BJ (cell line): Measurements from ENCODE around the gene RNMT. TPM values are rescaled to one million over a fixed set of nuclear protein-coding genes. Genes with fewer than 3 reads are reported as not detected.
"Not testable (repeated sequence)": the region's sequence is repeated elsewhere in the genome, so short reads cannot be mapped to it uniquely, and the experiment has no call there.

Experiments used
- CTCF ChIA-PET: fragments of 350-600 bp; formaldehyde crosslinking; extraction: SDS; loops from one replicate; lab custom pipeline; 2021; ENCODE audit warnings: antibody characterized with exemption, inconsistent platforms; lab: Yijun Ruan, JAX
- POLR2A ChIA-PET: fragments of 300-600 bp; sonication (Branson Sonifier 250); formaldehyde crosslinking; extraction: SDS; loops from one replicate; lab custom pipeline; 2021; ENCODE audit warnings: antibody characterized with exemption; lab: Charles Lee
- DNase-seq: peaks from one replicate; pipeline ENCODE4 v3.0.0-alpha.2; 2011; ENCODE audit warnings: low read depth
- H3K27me3 ChIP-seq: 2 replicates; pipeline ENCODE4 v1.6.0; 2011; ENCODE audit warnings: low read length; ENCODE audit not compliant: control insufficient read depth, insufficient read depth
- H3K36me3 ChIP-seq: 2 replicates; pipeline ENCODE4 v1.5.1; 2011; ENCODE audit warnings: low read length; ENCODE audit not compliant: control insufficient read depth, insufficient read depth
- H3K4me3 ChIP-seq: 2 replicates; pipeline ENCODE4 v1.5.1; 2011; ENCODE audit warnings: low read depth, mild to moderate bottlenecking, control low read depth, low read length
- polyA minus RNA-seq: library from RNA; depleted of rRNA, polyadenylated mRNA; stranded (reverse); fragments of >200 nt; gene quantifications from 2 replicates; pipeline ENCODE4 v1.2.3, GENCODE V29; 2011; rRNA and poly(A)+ RNA removed
- polyA plus RNA-seq: library from polyadenylated mRNA; depleted of rRNA; stranded (reverse); fragments of >200 nt; gene quantifications from 2 replicates; pipeline ENCODE4 v1.2.3, GENCODE V29; 2011; rRNA removed
- TF ChIP-seq, protein P1 (sequence below): IDR thresholded peaks from 2 replicates; pipeline ENCODE4 v1.5.1; 2011; ENCODE audit warnings: low read depth, mild to moderate bottlenecking, control low read depth, inconsistent platforms, low read length, moderate library complexity; ENCODE audit not compliant: insufficient read depth

Gene RNMT
- polyA plus RNA-seq (10.7 and 18.6 TPM in 2 replicates), polyA minus RNA-seq (5.1 and 8.7 TPM in 2 replicates)

DNA sequence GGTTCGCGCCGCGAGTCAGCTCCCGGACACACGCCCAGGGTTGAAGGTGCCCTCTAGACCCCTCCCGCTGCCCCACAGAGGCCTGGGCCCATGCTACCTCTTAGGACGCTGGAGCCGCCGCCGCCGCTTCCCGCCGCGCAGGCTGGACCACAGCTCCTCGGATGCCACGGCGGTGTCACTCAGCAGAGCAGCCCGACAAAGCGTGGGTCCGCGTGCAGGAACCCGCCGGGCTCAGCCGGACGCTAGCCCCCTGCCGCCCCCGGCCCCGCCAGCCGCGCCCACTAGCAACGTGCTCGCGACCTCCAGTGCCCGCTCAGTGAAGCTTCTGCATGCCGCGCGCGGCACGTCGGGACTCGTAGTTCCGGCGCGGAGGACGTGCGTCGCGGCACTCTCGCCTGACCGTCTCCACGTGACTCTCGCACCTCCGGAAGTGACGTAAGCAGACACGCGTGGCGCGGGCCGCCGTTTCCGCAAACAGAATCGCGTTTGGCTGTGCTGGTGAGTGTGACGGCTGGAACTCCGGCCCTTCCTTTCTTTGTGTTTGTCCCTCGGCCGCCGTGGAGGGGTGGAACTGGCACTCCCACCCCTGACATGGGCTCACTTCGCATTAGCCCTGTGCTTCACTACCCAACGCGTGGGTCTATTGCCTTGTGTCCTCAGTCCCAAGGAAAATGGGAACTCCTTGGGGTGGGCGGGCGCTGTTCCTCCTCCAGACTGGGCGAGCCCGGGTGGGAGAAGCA is at the start of gene RNMT, which contains the start of gene FAM210A:
Gene RNMT, plus strand, starts transcription at position 442 of the 740 bp plus-strand sequence. CDS start 4,845 bp downstream, outside the sequence.
Gene FAM210A, minus strand, starts transcription at position 327 of the 740 bp plus-strand sequence. CDS start 44,481 bp downstream, outside the sequence.
- ChIA-PET CTCF (no interaction called here), POLR2A (no interaction called here)
- TF ChIP-seq, protein P1, sequence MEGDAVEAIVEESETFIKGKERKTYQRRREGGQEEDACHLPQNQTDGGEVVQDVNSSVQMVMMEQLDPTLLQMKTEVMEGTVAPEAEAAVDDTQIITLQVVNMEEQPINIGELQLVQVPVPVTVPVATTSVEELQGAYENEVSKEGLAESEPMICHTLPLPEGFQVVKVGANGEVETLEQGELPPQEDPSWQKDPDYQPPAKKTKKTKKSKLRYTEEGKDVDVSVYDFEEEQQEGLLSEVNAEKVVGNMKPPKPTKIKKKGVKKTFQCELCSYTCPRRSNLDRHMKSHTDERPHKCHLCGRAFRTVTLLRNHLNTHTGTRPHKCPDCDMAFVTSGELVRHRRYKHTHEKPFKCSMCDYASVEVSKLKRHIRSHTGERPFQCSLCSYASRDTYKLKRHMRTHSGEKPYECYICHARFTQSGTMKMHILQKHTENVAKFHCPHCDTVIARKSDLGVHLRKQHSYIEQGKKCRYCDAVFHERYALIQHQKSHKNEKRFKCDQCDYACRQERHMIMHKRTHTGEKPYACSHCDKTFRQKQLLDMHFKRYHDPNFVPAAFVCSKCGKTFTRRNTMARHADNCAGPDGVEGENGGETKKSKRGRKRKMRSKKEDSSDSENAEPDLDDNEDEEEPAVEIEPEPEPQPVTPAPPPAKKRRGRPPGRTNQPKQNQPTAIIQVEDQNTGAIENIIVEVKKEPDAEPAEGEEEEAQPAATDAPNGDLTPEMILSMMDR, result no peak
- Histone ChIP-seq H3K36me3 (no peaks in the 10 kb centered on the region), H3K27me3 (no peaks in the 10 kb centered on the region), H3K4me3 (peak within 1 kb of the TSS; percentile 98)
- peak; percentile 65 for DNase-seq

GRCh38 chr18:13677350-13677749 is 49.1 kb upstream of the RNMT start:
- H3K27me3 ChIP-seq, CTCF ChIA-PET, H3K4me3 ChIP-seq, H3K36me3 ChIP-seq, DNase-seq, POLR2A ChIA-PET: not testable (repeated sequence)

DNA sequence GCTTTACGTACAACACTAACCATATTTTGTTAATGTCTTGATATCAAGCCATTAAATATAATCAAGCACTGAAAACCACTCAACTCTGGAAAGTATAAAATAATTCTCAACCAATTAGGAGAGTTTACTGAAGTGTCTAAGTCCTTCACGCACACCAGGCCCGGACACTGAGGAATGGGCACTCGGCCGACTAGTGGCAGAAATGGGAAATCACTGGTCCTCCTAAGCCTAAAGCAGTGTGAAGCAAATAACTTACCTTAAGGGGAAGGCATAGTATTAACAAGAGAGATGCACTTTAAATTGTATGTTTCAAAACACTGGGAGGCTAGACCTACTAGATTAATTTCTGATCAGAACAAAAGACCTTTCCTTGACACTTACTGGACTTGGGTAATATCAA is 45.9 kb upstream of the RNMT start:
- TF ChIP-seq, protein P1, result no peak
- CTCF ChIA-PET, result interaction anchor here (2.3 kb wide), 1 partner anchor 21 kb away, joined by 6 read pairs; no protein-coding TSS in a partner anchor

GRCh38 chr18:13681701-13682100 is 44.8 kb upstream of the RNMT start:
- TF ChIP-seq, protein P1, result no peak
- ChIA-PET POLR2A (no interaction called here), CTCF (no interaction called here)
- no peaks in the 10 kb centered on the region for H3K27me3 ChIP-seq
- no peak overlapping the region for H3K4me3 ChIP-seq
- H3K36me3 ChIP-seq, result no peaks in the 10 kb centered on the region; the same call in 1 of the 2 replicates
- no peak for DNase-seq

More for the DNA sequence above, 45.9 kb upstream of the RNMT start:
- Histone ChIP-seq H3K36me3 (no peaks in the 10 kb centered on the region; the same call in 1 of the 2 replicates), H3K27me3 (no peaks in the 10 kb centered on the region), H3K4me3 (no peak overlapping the region)
- DNase-seq, result no peak
- POLR2A ChIA-PET, result no interaction called here

DNA sequence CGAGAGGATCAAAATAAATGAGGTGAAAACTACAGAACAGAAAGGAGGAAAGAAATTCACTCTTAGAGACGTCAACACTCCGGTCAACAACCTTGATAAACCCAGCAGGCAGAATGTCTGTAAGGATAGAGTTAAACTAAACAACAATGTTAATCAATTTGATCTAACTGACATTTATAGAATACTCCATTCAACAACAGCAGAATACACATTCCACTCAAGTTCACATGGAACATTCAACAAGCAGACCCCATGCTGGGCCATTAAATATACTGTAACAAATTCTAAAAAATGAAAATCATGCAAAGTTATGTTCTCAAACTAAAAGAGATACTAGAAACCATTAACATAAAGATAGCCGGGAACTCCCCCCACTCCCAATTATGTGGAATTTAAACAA is 41.9 kb upstream of the RNMT start:
- CTCF ChIA-PET, result no interaction called here
- Histone ChIP-seq H3K4me3 (no peak overlapping the region), H3K27me3 (no peaks in the 10 kb centered on the region), H3K36me3 (peaks cover 3% of the 10 kb centered on the region)
- POLR2A ChIA-PET, result no interaction called here
- no peak for DNase-seq
- TF ChIP-seq, protein P1, result no peak
